GM12891 (cell line): ENCODE results near the gene MTNR1A.

Experiments used
- POLR2A ChIP-seq: IDR thresholded peaks from 2 replicates; pipeline ENCODE4 v1.6.1; 2011; ENCODE audit warnings: low read depth, low read length, control low read depth
- SPI1 ChIP-seq: IDR thresholded peaks from 2 replicates; pipeline ENCODE4 v1.6.1; 2011; ENCODE audit warnings: low read depth, low read length, control low read depth
- TAF1 ChIP-seq: IDR thresholded peaks from 2 replicates; pipeline ENCODE4 v1.6.1; 2011; ENCODE audit warnings: low read depth, low read length, control low read depth

DNA sequence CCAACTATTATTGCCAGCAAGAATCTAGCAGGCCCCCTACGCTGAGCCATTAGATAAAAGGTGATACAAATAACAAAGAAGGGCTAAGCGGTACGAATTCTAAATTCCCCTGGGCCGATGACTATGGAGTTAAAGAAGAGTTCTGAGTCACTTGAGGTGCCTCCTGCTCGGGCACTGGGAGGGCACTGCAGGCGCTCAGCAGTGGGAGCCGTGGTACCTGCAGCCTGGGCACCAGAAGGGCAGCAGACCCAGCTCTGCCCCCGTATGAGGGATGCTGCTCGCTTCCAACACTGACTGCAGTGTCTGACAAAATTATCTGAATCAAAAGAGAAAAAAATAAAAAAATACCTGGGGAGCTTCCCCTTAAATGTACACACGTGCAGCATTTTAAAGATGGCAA lies 44.1 kb upstream of the MTNR1A start:
- TF ChIP-seq POLR2A (no peak), SPI1 (no peak), TAF1 (no peak)
